Kidney (tissue), 14 donors: ENCODE measurements around the gene RBM39. TPM values are rescaled to one million over a fixed set of nuclear protein-coding genes. Genes with fewer than 3 reads are reported as not detected.

Experiments
- DNase-seq, 5 donors: peaks; one replicate each; pipeline ENCODE4 v3.0.0-alpha.2; 2013 to 2020
- FAIRE-seq: peaks from 2 replicates; lab custom pipeline; 2012; peaks lifted over from hg19 to GRCh38; lab: Jason Lieb, UNC
- H3K27ac ChIP-seq, 2 donors: one replicate each; pipeline ENCODE4 v1.7.0; 2013; ENCODE audit warnings: low read depth in 2 of 2, low read length in 2 of 2, inconsistent platforms in 1 of 2
- H3K27me3 ChIP-seq: one replicate; pipeline ENCODE4 v1.7.1; 2013; ENCODE audit warnings: low read length, inconsistent platforms; ENCODE audit not compliant: control insufficient read depth, insufficient read depth
- H3K36me3 ChIP-seq, 3 donors: one replicate each; pipeline versions ENCODE4 v1.7.0 to v1.7.1; 2013; ENCODE audit warnings: low read length in 3 of 3, control low read depth in 1 of 3, inconsistent platforms in 1 of 3; ENCODE audit not compliant: insufficient read depth in 3 of 3, control insufficient read depth in 2 of 3
- H3K4me1 ChIP-seq, 3 donors: one replicate each; pipeline versions ENCODE4 v1.7.0 to v1.7.1; 2013; ENCODE audit warnings: low read length in 3 of 3, inconsistent platforms in 1 of 3, low read depth in 1 of 3; ENCODE audit not compliant: control insufficient read depth in 2 of 3, insufficient read depth in 2 of 3
- H3K4me3 ChIP-seq, 3 donors: one replicate each; pipeline versions ENCODE4 v1.7.0 to v1.8.1; 2013; ENCODE audit warnings: low read length in 3 of 3, control low read depth in 1 of 3, inconsistent platforms in 1 of 3
- H3K9ac ChIP-seq, 3 donors: one replicate each; pipeline versions ENCODE4 v1.7.0 to v1.7.1; 2013; ENCODE audit warnings: low read length in 3 of 3, control low read depth in 1 of 3, inconsistent platforms in 1 of 3
- H3K9me3 ChIP-seq, 3 donors: one replicate each; pipeline versions ENCODE4 v1.7.0 to v1.7.1; 2013; ENCODE audit warnings: low read length in 3 of 3, control low read depth in 1 of 3, inconsistent platforms in 1 of 3; ENCODE audit not compliant: control insufficient read depth in 2 of 3, insufficient read depth in 1 of 3
- intact Hi-C: fragments of 100-400 bp; cut with DNase I; formaldehyde crosslinking; loops from one replicate; pipeline ENCODE4 v1.11.1; 2022
- polyA plus RNA-seq: library from polyadenylated mRNA; stranded (reverse); fragments of 350-450 nt; fragmentation: Illumina TruSeq; extraction: RNeasy Lipid Tissue Mini Kit (QIAGEN cat#74804); gene quantifications from one replicate; pipeline ENCODE4 v1.2.3, GENCODE V29; 2014; ENCODE audit warnings: low read depth, low replicate concordance; ENCODE audit not compliant: insufficient read depth
- total RNA-seq: library from RNA; stranded (reverse); fragmentation: NEBNext Ultra II Directional; extraction: Animal tissue kit (Norgen Biotek cat#: 25700); gene quantifications from one replicate; pipeline ENCODE4 v1.2.1, GENCODE V29; 2021
- TF ChIP-seq, protein P1 (sequence below): IDR thresholded peaks from 3 replicates; pipeline ENCODE4 v1.5.1; 2012; ENCODE audit warnings: mild to moderate bottlenecking, moderate library complexity, borderline replicate concordance; ENCODE audit not compliant: insufficient read depth; ENCODE audit errors: extremely low read depth
- donor health status: control.
- donor health status: control.
- donor health status: control.
- donor health status: control.
- donor health status: control.
- donor health status: DM: yes; HTN: yes; CAD: no.
- donor health status: Normal renal cell carcinoma (clear cell type).

RBM39 gene
- total and polyA plus RNA-seq, 2 donors from 2014 or later: 148 to 304 TPM

DNA sequence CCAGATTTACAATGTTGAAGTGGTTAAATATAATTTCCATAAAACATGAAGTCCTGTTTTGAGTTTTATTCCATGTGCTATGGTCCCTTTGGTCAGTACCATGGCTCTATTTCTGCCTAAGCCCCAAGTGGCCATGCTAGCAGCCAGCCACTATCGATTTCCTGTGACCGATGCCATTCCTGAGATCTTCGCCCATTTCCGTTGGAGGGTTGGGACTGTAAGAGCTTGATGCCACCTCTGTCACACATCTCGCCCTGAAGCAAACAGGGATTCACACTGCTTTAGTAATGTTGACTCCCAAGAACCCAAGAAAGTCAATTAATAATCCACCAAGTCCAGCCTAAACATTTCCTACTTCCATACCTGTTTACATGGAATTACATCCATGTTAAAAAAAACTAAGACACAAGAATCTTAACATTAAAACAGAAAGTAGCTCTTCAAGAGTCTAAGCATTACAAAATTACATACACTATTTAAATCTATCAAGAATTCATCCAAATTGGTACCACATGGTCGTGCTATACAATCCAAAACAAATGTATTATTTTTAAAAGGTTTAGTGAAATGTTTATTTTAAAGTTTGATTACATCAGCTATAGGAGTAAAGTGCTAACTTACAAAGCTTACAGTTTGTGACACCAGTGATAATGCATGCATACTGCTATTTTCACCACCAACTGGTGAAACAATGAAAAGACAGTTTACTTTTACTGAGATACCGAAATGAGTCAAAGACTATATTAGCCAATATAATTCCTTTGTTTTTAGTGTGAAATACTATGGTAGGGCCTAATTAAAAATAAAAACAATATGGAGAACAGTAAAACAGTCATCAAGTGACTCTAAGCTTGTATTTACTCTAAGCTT, 2.5 kb downstream of the RBM39 start:
- Histone ChIP-seq H3K9ac (peak overlapping the region in 1 of 3 donors; percentile 1), H3K4me3 (peak overlapping the region in 2 of 3 donors; percentile 84 to 92), H3K27ac (no peak overlapping the region), H3K36me3 (peaks cover 13 to 51% (median 21%) of the 10 kb centered on the region in 3 donors), H3K27me3 (no peaks in the 10 kb centered on the region), H3K9me3 (no peaks in the 10 kb centered on the region), H3K4me1 (peaks cover 10 to 27% (median 11%) of the 10 kb centered on the region in 3 donors)
- intact Hi-C loops: no loop called here
- TF ChIP-seq, protein P1, sequence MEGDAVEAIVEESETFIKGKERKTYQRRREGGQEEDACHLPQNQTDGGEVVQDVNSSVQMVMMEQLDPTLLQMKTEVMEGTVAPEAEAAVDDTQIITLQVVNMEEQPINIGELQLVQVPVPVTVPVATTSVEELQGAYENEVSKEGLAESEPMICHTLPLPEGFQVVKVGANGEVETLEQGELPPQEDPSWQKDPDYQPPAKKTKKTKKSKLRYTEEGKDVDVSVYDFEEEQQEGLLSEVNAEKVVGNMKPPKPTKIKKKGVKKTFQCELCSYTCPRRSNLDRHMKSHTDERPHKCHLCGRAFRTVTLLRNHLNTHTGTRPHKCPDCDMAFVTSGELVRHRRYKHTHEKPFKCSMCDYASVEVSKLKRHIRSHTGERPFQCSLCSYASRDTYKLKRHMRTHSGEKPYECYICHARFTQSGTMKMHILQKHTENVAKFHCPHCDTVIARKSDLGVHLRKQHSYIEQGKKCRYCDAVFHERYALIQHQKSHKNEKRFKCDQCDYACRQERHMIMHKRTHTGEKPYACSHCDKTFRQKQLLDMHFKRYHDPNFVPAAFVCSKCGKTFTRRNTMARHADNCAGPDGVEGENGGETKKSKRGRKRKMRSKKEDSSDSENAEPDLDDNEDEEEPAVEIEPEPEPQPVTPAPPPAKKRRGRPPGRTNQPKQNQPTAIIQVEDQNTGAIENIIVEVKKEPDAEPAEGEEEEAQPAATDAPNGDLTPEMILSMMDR: no peak
- DNase-seq: peak in 2 of 5 donors; percentile 13 to 33
- FAIRE-seq: no peak

DNA sequence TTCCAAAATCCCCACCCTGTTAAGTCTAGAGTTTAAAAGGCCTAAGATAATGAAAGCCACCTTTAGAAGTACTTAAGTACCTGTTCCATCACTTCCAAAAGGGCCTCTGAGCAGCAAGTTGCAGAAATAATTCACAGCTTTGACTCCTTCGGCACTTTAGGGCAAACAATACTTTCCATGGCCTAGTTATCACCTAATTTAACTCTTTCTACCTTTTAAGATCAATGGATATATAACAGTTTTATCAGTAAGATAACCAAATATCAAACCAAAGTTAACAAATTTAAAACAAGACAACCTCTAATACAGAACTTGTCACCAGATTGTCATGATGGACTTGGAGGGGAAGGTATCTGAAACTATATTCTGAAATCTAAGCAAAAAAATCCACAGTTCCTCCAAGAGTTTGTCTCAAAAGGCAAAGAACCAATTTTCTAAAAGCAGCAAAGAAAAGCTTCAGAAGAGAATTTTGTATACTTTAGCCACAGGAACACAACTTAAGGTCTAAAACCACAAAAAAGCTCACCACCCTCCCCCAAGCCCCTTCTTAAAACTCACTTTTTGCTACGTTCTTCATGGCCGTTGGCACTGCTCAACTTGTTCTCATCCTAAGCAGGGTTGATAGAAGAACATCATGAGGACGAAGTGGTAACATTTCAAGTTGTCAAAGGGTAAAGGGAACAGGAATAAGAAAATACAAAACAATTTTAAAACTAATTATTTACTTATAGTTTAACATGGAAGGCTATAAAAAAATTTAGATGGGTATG, 3.5 kb downstream of the RBM39 start:
- Histone ChIP-seq H3K9me3 (no peaks in the 10 kb centered on the region), H3K36me3 (peaks cover 17 to 60% (median 28%) of the 10 kb centered on the region in 3 donors), H3K4me3 (peak overlapping the region in 1 of 3 donors; percentile 12), H3K9ac (peak overlapping the region in 1 of 3 donors; percentile 31), H3K4me1 (peaks cover 10 to 31% (median 11%) of the 10 kb centered on the region in 3 donors), H3K27me3 (no peaks in the 10 kb centered on the region), H3K27ac (no peak overlapping the region)
- FAIRE-seq (no peak), DNase-seq (no peak)
- intact Hi-C loops: no loop called here
- TF ChIP-seq, protein P1: no peak

DNA sequence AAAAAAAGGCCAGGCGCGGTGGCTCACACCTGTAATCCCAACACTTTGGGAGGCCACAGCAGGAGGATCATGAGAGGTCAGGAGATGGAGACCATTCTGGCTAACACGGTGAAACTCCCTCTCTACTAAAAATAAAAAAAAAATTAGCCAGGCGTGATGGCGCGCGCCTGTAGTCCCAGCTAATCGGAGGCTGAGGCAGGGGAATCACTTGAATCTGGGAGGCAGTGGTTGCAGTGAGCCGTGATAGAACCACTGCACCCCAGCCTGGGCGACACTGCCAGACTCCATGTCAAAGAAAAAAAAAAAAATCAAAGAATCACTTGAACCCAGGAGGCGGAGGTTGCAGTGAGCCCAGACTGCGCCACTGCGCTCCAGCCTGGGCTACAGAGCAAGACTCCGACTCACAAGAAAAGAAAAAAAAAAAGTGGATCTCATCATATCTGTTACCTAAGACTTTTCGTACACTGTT, 4.2 kb downstream of the RBM39 start:
- no peak overlapping the region for H3K9ac ChIP-seq
- H3K4me1 ChIP-seq: peaks cover 6 to 32% (median 8%) of the 10 kb centered on the region in 3 donors
- peak overlapping the region in 1 of 3 donors; percentile 12 for H3K4me3 ChIP-seq
- TF ChIP-seq, protein P1: no peak
- DNase-seq (no peak), FAIRE-seq (no peak)
- peaks cover 20 to 67% (median 28%) of the 10 kb centered on the region in 3 donors for H3K36me3 ChIP-seq
- intact Hi-C loops: no loop called here
- no peak overlapping the region for H3K27ac ChIP-seq
- H3K27me3 ChIP-seq: no peaks in the 10 kb centered on the region
- H3K9me3 ChIP-seq: no peaks in the 10 kb centered on the region
